Body of pancreas (tissue), 4 donors: ENCODE data around the gene MTMR12. TPM values are rescaled to one million over a fixed set of nuclear protein-coding genes. Genes with fewer than 3 reads are reported as not detected.

Experiments used
- ATAC-seq: fragments of 150-250 bp; one replicate; pipeline ENCODE4 v1.9.1; 2016
- DNase-seq, 4 donors: peaks; one replicate each; pipeline ENCODE4 v3.0.0-alpha.2; 2019
- H3K27ac ChIP-seq, 4 donors: fragments of 200-600 bp; sonication (generic); 1 replicate in 3 of 4; 2 replicates in 1 of 4; pipeline versions ENCODE4 v1.5.1 to v1.6.1; 2016 to 2019; ENCODE audit warnings: mild to moderate bottlenecking in 1 of 4, mixed read lengths in 1 of 4, moderate library complexity in 1 of 4
- H3K27me3 ChIP-seq, 2 donors: fragments of 200-600 bp; sonication (generic); one replicate each; pipeline ENCODE4 v1.6.0; 2016; ENCODE audit warnings: mild to moderate bottlenecking in 1 of 2
- H3K36me3 ChIP-seq, 2 donors: fragments of 200-600 bp; sonication (generic); replicated peaks in 1 of 2; 2 replicates each; pipeline ENCODE4 v1.5.1; 2016; ENCODE audit warnings: low read depth in 2 of 2; ENCODE audit not compliant: insufficient read depth in 1 of 2
- H3K4me1 ChIP-seq: fragments of 200-600 bp; sonication (generic); one replicate; pipeline ENCODE4 v1.6.0; 2016
- H3K4me3 ChIP-seq, 2 donors: fragments of 200-600 bp; sonication (generic); 1 replicate in 1 of 2; 2 replicates in 1 of 2; pipeline ENCODE4 v1.5.1; 2016 to 2019
- H3K9me3 ChIP-seq, 3 donors: fragments of 200-600 bp; sonication (generic); 1 replicate in 2 of 3; 2 replicates in 1 of 3; pipeline ENCODE4 v1.5.1; 2016
- CTCF ChIP-seq, 7 experiments: fragments of 450-650 bp in 4 of 7; fragments of 200-600 bp in 3 of 7; sonication (generic) in 3 of 7; IDR thresholded peaks; one replicate each; pipeline ENCODE4 v1.5.1; 2016 to 2019; ENCODE audit warnings: antibody characterized with exemption in 7 of 7
- POLR2A ChIP-seq, 3 donors: fragments of 450-650 bp; IDR thresholded peaks; one replicate each; pipeline ENCODE4 v1.6.1; 2016; ENCODE audit warnings: antibody characterized with exemption in 3 of 3, mild to moderate bottlenecking in 2 of 3
- WGBS, 2 donors: methylation state at CpG; one replicate each; pipeline ENCODE4 v1.1.5; 2017; 5-methylcytosine and 5-hydroxymethylcytosine counted together
- intact Hi-C: fragments of 100-400 bp; cut with DNase I; formaldehyde crosslinking; loops from one replicate; pipeline ENCODE4 v1.15.1; 2023
- total RNA-seq, 2 donors: library from RNA; depleted of rRNA; stranded (reverse); fragments of >200 nt; gene quantifications; one replicate each; pipeline ENCODE4 v1.1.0, GENCODE V29; 2016

Gene MTMR12
- total RNA-seq, 2 donors from 2014 or later: 31.1 to 65.6 TPM

GRCh38 chr5:32355686-32356085, 42.9 kb upstream of the MTMR12 start:
- Histone ChIP-seq H3K9me3 (no peaks in the 10 kb centered on the region), H3K36me3 (no peaks in the 10 kb centered on the region), H3K27ac (no peak overlapping the region), H3K4me1 (no peaks in the 10 kb centered on the region), H3K4me3 (no peak overlapping the region), H3K27me3 (no peaks in the 10 kb centered on the region)
- no peak for TF ChIP-seq CTCF (IDR thresholded peaks at IDR 0.05)
- TF ChIP-seq POLR2A (IDR thresholded peaks at IDR 0.05): no peak
- no peak for DNase-seq
- intact Hi-C loops: no loop called here
- WGBS, 2 donors: 66 to 70% methylated on average over 4 of the region's 4 CpGs
- ATAC-seq: no peak

- Histone ChIP-seq H3K27me3 (no peaks in the 10 kb centered on the region), H3K4me1 (no peaks in the 10 kb centered on the region), H3K4me3 (no peak overlapping the region), H3K36me3 (no peaks in the 10 kb centered on the region), H3K27ac (no peak overlapping the region), H3K9me3 (no peaks in the 10 kb centered on the region)
- DNase-seq (no peak), ATAC-seq (no peak)
- TF ChIP-seq POLR2A (IDR thresholded peaks at IDR 0.05) (no peak), CTCF (IDR thresholded peaks at IDR 0.05) (no peak)
- WGBS, 2 donors: 91 to 96% methylated on average over 9 of the region's 9 CpGs
- intact Hi-C loops: no loop called here
Observed at GRCh38 chr5:32353420-32353819, 40.7 kb upstream of the MTMR12 start.

GRCh38 chr5:32352685-32353084, 39.9 kb upstream of the MTMR12 start:
- Histone ChIP-seq H3K27ac (no peak overlapping the region), H3K27me3 (no peaks in the 10 kb centered on the region), H3K9me3 (no peaks in the 10 kb centered on the region), H3K36me3 (no peaks in the 10 kb centered on the region), H3K4me1 (no peaks in the 10 kb centered on the region), H3K4me3 (no peak overlapping the region)
- 97 to 99% methylated on average over 8 of the region's 8 CpGs for WGBS, 2 donors
- TF ChIP-seq CTCF (IDR thresholded peaks at IDR 0.05): no peak
- TF ChIP-seq POLR2A (IDR thresholded peaks at IDR 0.05): no peak
- intact Hi-C loops: no loop called here
- no peak for DNase-seq
- ATAC-seq: no peak

GRCh38 chr5:32346869-32347268, 34.1 kb upstream of the MTMR12 start:
- no peak for ATAC-seq
- no peak for DNase-seq
- WGBS, 2 donors: 89% methylated on average over 2 of the region's 2 CpGs
- Histone ChIP-seq H3K27me3 (no peaks in the 10 kb centered on the region), H3K9me3 (no peaks in the 10 kb centered on the region), H3K27ac (no peak overlapping the region), H3K4me3 (no peak overlapping the region), H3K4me1 (no peaks in the 10 kb centered on the region), H3K36me3 (no peaks in the 10 kb centered on the region)
- intact Hi-C loops: no loop called here
- no peak for TF ChIP-seq POLR2A (IDR thresholded peaks at IDR 0.05)
- no peak for TF ChIP-seq CTCF (IDR thresholded peaks at IDR 0.05)

GRCh38 chr5:32343058-32343672, 30.4 kb upstream of the MTMR12 start:
- Histone ChIP-seq H3K27ac (no peak overlapping the region), H3K4me3 (no peak overlapping the region), H3K4me1 (no peaks in the 10 kb centered on the region), H3K9me3 (no peaks in the 10 kb centered on the region), H3K36me3 (no peaks in the 10 kb centered on the region), H3K27me3 (no peaks in the 10 kb centered on the region)
- DNase-seq (no peak), ATAC-seq (no peak)
- intact Hi-C loops: no loop called here
- TF ChIP-seq POLR2A (IDR thresholded peaks at IDR 0.05) (no peak), CTCF (IDR thresholded peaks at IDR 0.05) (no peak)
- WGBS, 2 donors: 84% methylated on average over 2 of the region's 2 CpGs
